ENCODE measurements around the gene TRMT13.
A peak's percentile ranks its signal among the peaks of the same experiment; 100 is the strongest.

TRMT13 gene, protein sequence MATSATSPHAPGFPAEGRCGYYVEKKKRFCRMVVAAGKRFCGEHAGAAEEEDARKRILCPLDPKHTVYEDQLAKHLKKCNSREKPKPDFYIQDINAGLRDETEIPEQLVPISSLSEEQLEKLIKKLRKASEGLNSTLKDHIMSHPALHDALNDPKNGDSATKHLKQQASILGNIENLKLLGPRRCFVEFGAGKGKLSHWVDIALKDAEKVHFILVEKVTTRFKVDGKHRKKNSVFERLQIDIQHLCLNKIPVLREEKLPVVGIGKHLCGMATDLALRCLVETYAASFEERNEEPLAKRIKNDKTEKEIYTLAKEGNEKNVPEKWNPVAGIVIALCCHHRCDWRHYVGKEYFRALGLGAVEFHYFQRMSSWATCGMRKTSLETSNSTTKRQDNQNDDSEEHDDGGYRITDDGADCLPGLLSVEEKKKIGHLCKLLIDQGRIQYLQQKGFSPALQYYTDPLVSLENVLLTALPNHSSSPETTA

GRCh38 chr1:100132566-100133477, at the start of gene TRMT13, which contains the start of gene SASS6:
TRMT13 (plus strand) TSS chr1:100133163; CDS start chr1:100133169, 6 bp downstream.
SASS6 (minus strand) TSS chr1:100132930; CDS start chr1:100132814, 116 bp downstream.
- DNase-seq (ENCODE audit: low read depth in 2 of 2): peak; percentile 92 to 96

- DNase-seq (ENCODE audit: low read depth in 2 of 2): no peak
Observed at GRCh38 chr1:100087396-100087795, 45.6 kb upstream of the TRMT13 start.

- DNase-seq (ENCODE audit: low read depth in 2 of 2): no peak
Observed at GRCh38 chr1:100089082-100089481, 43.9 kb upstream of the TRMT13 start.

GRCh38 chr1:100090471-100090870, 42.5 kb upstream of the TRMT13 start:
- DNase-seq (ENCODE audit: low read depth in 2 of 2): no peak

DNA sequence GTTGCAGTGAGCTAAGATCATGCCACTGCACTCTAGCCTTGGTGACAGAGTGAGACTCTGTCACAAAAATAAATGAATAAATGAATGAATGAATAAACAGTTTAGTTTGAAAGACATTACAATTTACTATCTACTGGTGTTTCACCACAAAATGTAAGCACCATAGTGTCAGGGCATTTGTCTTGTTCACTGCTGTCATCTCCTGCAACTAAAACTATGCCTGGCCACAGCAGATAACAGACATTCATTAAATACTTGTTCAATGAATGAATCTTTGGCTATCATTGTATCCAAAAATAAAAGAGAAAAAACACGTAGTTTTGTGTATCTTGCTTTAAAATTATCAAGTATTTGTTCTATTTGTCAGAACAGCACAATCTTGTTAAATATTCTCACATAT, 32.8 kb upstream of the TRMT13 start:
- DNase-seq (ENCODE audit: low read depth in 2 of 2): no peak

- no peak for DNase-seq (ENCODE audit: low read depth in 2 of 2)
Observed at GRCh38 chr1:100101564-100101963, 31.4 kb upstream of the TRMT13 start.

GRCh38 chr1:100107696-100108095, 25.3 kb upstream of the TRMT13 start:
- DNase-seq (ENCODE audit: low read depth in 2 of 2): no peak

GRCh38 chr1:100109554-100110066, 23.4 kb upstream of the TRMT13 start:
- no peak for DNase-seq (ENCODE audit: low read depth in 2 of 2)

GRCh38 chr1:100115524-100115923, 17.4 kb upstream of the TRMT13 start:
- DNase-seq (ENCODE audit: low read depth in 2 of 2): no peak

DNA sequence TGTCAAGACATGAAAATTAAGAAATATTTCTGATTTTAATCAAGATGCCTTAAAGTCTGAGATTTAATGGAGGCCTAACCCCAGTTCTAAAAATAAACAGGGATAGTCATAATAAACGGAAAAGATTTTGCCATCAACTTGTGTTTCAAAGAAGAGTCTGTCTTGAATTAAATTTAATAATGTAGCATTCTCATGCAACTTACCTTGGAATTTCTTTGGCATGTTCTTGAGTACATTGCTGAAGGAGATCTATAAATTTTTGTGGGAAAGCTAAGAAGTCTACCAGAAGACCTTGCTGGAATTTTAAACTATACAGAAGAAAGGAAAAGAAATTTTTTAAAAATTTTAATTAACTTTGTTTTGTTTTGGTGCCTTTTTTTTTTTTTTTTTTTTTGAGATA, 10.8 kb upstream of the TRMT13 start:
- no peak for DNase-seq (ENCODE audit: low read depth in 2 of 2)

DNA sequence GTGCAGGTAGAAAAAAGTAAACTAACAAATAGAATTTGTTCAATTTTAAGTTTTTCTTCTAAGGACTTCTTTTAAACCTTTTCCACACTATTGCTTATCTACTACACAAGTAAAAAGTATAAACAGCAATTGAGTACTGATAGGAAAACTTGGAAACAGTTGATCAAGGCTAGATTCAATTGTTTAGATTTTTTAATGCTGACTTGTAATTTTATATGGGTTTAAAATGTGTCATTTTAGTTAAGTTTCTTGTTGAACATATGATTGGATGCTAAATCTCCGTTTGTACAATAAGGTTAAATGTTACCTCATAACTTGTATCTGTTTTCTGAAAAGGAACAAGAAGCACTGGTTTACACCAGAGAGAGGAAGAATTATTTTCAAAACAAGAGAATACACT, 5.7 kb upstream of the TRMT13 start:
- DNase-seq (ENCODE audit: low read depth in 2 of 2): no peak

DNA sequence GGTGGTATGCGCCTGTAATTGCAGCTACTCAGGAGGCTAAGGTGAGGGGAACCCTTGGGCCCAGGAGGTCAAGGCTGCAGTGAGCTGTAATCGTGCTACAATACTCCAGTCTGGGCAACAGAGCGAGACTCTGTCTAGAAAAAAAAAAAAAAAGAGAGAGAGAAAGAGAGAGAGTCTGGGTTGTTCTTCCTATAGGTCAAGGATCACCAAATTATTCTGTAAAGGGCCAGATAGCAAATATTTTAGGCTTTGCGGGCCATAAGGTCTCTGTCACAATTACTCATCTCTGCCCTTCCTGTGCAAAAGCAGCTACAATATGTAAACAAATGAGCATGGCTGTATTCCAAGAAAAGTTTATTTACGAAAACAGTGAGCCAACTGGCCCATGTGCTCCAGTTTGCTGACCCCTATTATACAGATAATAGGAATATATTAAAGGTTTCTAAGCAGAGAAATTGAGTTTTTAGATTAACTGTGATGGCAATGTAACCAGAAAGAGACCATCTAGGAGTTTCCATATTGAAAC, 2.3 kb upstream of the TRMT13 start:
- DNase-seq (ENCODE audit: low read depth in 2 of 2): no peak

- DNase-seq (ENCODE audit: low read depth in 2 of 2): no peak
Observed at GRCh38 chr1:100131623-100132022, 1.3 kb upstream of the TRMT13 start.

DNA sequence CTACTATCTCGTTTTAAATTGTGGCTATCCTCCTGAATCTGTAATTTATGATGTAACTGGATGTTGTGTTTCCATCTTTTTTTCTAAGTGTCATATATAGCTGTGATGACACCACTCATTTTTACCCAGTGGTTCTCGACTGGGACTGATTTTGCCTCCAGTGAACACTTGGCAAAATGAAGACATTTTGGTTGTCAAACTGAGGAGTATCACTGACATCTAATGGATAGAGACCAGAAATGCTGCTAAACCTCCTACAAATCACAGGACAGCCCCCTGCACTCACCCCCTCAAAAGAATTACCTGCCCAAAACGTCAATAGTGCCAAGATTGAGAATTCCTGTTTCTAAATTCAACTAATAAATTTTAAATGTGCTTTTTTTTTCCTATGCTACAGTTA, 1.9 kb downstream of the TRMT13 start:
- DNase-seq (ENCODE audit: low read depth in 2 of 2): no peak

GRCh38 chr1:100137602-100138001, 4.6 kb downstream of the TRMT13 start:
- no peak for DNase-seq (ENCODE audit: low read depth in 2 of 2)

- no peak for DNase-seq (ENCODE audit: low read depth in 2 of 2)
Observed at GRCh38 chr1:100141192-100141591, 8.2 kb downstream of the TRMT13 start.

- DNase-seq (ENCODE audit: low read depth in 2 of 2): no peak
Observed at GRCh38 chr1:100142343-100142742, 9.4 kb downstream of the TRMT13 start.

- no peak for DNase-seq (ENCODE audit: low read depth in 2 of 2)
Observed at GRCh38 chr1:100145116-100145515, 12.2 kb downstream of the TRMT13 start.

- no peak for DNase-seq (ENCODE audit: low read depth in 2 of 2)
Observed at GRCh38 chr1:100146958-100147357, 14.0 kb downstream of the TRMT13 start.

DNA sequence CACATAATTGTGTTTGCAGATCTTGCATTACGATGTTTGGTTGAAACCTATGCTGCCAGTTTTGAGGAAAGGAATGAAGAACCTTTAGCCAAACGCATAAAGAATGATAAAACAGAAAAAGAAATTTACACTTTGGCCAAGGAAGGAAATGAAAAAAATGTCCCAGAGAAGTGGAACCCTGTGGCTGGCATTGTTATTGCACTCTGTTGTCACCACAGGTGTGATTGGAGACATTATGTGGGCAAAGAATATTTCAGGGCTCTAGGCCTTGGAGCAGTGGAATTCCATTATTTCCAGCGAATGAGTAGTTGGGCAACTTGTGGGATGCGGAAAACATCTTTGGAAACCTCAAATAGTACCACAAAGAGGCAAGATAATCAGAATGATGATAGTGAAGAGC, 14.9 kb downstream of the TRMT13 start:
- DNase-seq (ENCODE audit: low read depth in 2 of 2): no peak

GRCh38 chr1:100151679-100152078, 18.7 kb downstream of the TRMT13 start:
- DNase-seq (ENCODE audit: low read depth in 2 of 2): no peak

GRCh38 chr1:100152271-100152670, 19.3 kb downstream of the TRMT13 start:
- DNase-seq (ENCODE audit: low read depth in 2 of 2): no peak
